Fibroblast of the aortic adventitia (primary cell): ENCODE results near the gene KCNA2. TPM values are rescaled to one million over a fixed set of nuclear protein-coding genes. Genes with fewer than 3 reads are reported as not detected.
A peak's percentile ranks its signal among the peaks of the same experiment; 100 is the strongest.

Experiments
- DNase-seq: peaks from one replicate; pipeline ENCODE4 v3.0.0-alpha.2; 2010; ENCODE audit warnings: low read depth
- H3K4me3 ChIP-seq: 2 replicates; pipeline ENCODE4 v1.5.1; 2011; ENCODE audit warnings: low read depth, mild to moderate bottlenecking, control low read depth, low read length, moderate library complexity
- CTCF ChIP-seq: IDR thresholded peaks from 2 replicates; pipeline ENCODE4 v1.5.1; 2011; ENCODE audit warnings: mild to moderate bottlenecking, low read length, control low read depth, inconsistent platforms; ENCODE audit not compliant: insufficient read depth
- total RNA-seq: library from RNA; depleted of rRNA; stranded (reverse); fragments of >200 nt; gene quantifications from 2 replicates; pipeline ENCODE4 v1.2.3, GENCODE V29; 2012; ENCODE audit warnings: low replicate concordance

The KCNA2 gene
- total RNA-seq, 1 donor = not detected

- no peak for TF ChIP-seq CTCF
- no peak for DNase-seq
- H3K4me3 ChIP-seq = no peak overlapping the region
Measured at GRCh38 chr1:110628323-110629105, 22.4 kb upstream of the KCNA2 start.

DNA sequence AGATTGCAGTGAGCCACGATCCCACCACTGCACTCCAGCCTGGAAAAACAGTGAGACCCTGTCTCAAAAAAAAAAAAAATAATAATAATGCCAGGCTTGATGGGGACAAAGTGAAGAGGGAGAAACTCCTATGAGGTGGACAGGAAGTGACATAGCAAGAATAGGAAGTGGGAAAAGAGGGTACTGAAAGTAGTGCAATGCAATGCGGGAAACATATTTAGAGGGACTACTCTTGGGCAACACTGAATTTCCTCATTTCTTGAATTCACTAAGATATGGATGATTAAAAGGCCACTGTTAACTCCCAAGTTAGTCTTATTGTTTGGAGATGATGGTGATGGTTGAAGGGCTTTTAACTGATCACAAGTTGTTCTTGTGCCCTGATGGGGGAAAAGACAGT is 21.6 kb upstream of the KCNA2 start:
- TF ChIP-seq CTCF = no peak
- no peak for DNase-seq
- no peak overlapping the region for H3K4me3 ChIP-seq

- no peak for TF ChIP-seq CTCF
- no peak for DNase-seq
- no peak overlapping the region for H3K4me3 ChIP-seq
Measured at GRCh38 chr1:110626889-110627288, 20.7 kb upstream of the KCNA2 start.

- DNase-seq = no peak
Measured at GRCh38 chr1:110620686-110621085, 14.5 kb upstream of the KCNA2 start.

DNA sequence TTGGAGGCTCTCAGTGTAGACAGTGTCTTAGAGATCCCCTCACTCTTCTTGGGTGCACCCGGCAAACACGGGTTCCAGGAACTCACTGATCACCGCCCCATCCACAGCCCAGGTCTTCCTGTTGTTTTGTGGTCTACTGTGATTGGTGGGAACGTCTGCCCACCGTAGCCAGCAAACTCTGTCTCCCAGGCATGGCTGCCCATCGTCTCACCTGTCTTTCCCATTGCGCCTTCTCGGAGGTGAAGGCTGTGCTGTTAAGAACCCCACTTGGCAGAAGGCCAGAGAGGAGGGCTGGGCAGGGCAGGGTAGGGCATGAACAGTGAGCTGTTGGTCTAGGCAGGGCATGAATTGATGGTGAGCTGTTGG is 14.1 kb upstream of the KCNA2 start:
- DNase-seq = no peak
- H3K4me3 ChIP-seq = no peak overlapping the region
- no peak for TF ChIP-seq CTCF

More at GRCh38 chr1:110620686-110621085, 14.5 kb upstream of the KCNA2 start:
- no peak overlapping the region for H3K4me3 ChIP-seq
- no peak for TF ChIP-seq CTCF

GRCh38 chr1:110619412-110620249 is 13.5 kb upstream of the KCNA2 start:
- H3K4me3 ChIP-seq = no peak overlapping the region
- peak; percentile 87 for TF ChIP-seq CTCF
- DNase-seq = peak; percentile 60
